ENCODE measurements around the gene SLC35F5.

GRCh38 chr2:113754160-113754559, 2.3 kb downstream of the SLC35F5 start:
- TF ChIP-seq SMC3 (conservative IDR thresholded peaks at IDR 0.05; ENCODE audit: poor library complexity) (no peak), CTCF (IDR thresholded peaks at IDR 0.05; ENCODE audit: poor library complexity, severe bottlenecking) (no peak), EZH2 (IDR thresholded peaks at IDR 0.05; ENCODE audit: borderline replicate concordance, insufficient read depth, low read length, poor library complexity, severe bottlenecking) (no peak), RAD21 (conservative IDR thresholded peaks at IDR 0.05) (no peak)

All from neural cell (in vitro differentiated cells).